Mammary epithelial cell (primary cell): Measurements from ENCODE around the gene ANKDD1B.
A peak's percentile ranks its signal among the peaks of the same experiment; 100 is the strongest.

Source experiments
- CTCF ChIP-seq, 2 donors: IDR thresholded peaks in 1 of 2; conservative IDR thresholded peaks in 1 of 2; 2 replicates each; pipeline ENCODE4 v1.5.1; 2011 to 2012; ENCODE audit warnings: inconsistent platforms in 2 of 2, low read length in 2 of 2, mild to moderate bottlenecking in 2 of 2, control low read depth in 1 of 2, low read depth in 1 of 2; ENCODE audit not compliant: insufficient read depth in 1 of 2; ENCODE audit errors: extremely low read depth in 1 of 2
- EZH2 ChIP-seq: IDR thresholded peaks from 2 replicates; pipeline ENCODE4 v1.6.1; 2012; ENCODE audit warnings: low read length, inconsistent platforms, borderline replicate concordance

GRCh38 chr5:75681125-75681830 is 70.0 kb downstream of the ANKDD1B start:
- TF ChIP-seq EZH2 (no peak), CTCF (conservative IDR thresholded peaks at IDR 0.05 in 1 of 2, IDR thresholded peaks at IDR 0.05 in 1 of 2; ENCODE audit: extremely low read depth in 1 of 2, insufficient read depth in 1 of 2, low read depth in 1 of 2, low read length in 2 of 2) (peak; percentile 58 to 61)
